ENCODE results near the gene RAPGEF1.
A peak's percentile ranks its signal among the peaks of the same experiment; 100 is the strongest.
"Not testable (repeated sequence)": the region's sequence is repeated elsewhere in the genome, so short reads cannot be mapped to it uniquely, and the experiment has no call there.

Gene RAPGEF1

DNA sequence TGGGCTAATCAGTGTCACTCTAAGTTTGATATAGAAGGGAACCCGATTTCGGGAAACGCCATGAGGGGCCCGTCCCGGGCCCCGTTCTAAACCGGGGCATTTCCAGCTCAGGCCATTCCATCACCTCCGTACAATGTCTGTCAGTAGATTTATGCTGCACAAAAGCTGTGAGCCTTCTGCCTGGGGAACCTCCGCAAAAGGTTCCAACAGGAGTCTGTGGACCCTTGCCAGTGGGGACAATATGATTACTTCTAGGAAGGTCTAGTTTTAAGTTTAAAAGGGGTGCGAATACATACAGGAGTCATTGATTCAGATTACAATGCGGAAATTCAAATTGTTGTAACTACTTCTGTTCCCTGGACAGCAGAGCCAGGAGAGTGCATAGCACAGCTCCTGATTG lies 57.6 kb downstream of the RAPGEF1 start:
- no peak for DNase-seq

DNA sequence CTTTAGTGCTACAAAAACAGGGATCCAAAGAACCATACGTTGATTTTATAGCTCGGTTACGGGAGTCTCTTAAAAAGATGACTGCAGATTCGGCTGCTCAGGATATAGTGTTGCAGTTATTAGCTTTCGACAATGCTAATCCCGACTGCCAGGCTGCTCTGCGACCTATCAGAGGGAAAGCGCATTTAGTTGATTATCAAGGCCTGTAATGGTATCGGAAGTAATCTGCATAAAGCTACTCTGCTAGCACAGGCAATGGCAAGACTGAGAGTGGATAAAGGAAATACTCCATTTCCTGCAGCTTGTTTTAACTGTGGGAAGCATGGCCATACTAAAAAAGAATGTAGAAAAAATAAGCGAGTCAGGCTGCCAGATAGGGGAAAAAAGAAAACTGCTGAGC lies 58.0 kb downstream of the RAPGEF1 start:
- DNase-seq: not testable (repeated sequence)

DNA sequence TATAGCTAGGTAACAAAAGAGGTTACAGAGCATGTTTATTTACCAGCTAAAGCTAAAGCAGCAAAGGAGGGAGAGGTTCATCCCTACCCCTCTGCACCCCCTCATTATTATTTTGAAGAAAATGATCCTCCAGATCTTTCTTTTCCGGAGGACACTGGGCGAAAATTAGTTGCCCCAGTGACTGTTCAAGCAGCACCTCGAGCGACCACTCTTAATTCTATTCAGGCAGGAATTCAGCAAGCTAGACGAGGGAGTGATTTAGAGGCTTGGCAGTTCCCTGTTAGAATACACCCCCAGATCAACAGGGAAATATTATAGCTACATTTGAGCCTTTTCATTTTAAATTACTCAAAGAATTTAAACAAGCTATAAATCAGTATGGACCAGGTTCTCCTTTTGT lies 58.8 kb downstream of the RAPGEF1 start:
- not testable (repeated sequence) for DNase-seq

DNA sequence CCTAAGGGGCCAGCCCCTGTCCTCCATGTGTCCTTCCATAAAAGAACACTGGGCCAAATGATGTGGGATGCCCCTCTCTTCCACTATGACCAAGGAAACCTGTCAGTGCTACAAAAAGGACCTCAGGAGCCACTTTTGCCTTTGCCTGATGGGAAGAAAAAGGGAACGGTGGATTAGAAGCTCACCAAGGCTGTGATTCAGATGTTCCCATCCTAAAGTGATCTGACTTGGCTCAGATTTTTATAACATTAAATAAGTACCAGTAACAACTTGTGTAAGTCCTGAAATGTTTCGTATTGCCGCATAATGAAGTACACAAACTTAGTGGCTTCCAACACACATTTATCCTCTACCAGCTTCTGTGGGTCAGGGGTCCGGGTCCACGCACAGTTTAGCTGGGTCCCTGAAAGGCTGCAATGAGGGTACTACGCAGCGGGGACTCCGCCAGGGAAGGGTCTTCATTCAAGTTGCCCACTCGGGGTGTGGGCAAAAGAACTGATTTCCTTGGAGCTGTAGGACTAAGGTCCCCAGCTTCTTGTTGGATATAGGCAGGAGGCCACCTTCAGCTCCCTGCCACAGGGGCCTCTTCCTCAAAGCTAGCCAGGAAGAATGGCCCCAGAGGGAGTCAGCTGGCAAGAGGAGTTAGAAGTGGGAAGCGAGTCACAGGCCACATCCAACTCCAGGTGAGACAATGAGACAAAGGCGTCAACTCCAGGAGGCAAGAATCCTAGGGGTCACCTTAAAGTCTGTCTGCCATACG lies 60.4 kb downstream of the RAPGEF1 start:
- no peak for DNase-seq

DNA sequence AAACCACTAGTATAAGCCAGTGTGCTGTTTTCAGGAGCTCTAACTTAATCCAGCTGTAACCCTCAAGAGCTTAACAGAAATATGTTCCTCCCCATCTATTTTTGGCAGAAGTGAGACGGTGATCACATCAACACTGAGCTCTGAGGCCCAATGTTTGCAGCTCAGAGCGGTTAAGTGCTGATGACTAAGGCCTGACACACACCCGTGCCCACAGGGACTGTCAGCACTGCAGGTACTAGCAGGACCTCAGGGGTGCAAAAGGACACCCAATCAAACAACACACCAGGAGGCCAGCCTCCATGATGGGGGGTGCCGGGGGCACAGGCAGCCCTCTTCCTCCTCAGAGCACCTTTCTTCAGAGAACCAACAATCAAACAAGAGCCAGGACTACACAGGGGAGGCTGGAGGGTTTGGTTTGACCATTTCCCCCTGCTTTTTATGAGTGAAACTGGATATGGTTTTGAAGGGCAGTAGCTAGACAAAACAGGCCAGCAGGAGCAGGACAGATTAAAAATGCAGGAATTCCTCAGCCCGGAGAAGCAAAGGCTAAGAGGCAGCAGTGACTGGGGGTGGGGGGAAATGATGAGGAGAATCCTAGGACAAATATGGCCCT lies 61.3 kb downstream of the RAPGEF1 start:
- peak; percentile 87 for DNase-seq

DNA sequence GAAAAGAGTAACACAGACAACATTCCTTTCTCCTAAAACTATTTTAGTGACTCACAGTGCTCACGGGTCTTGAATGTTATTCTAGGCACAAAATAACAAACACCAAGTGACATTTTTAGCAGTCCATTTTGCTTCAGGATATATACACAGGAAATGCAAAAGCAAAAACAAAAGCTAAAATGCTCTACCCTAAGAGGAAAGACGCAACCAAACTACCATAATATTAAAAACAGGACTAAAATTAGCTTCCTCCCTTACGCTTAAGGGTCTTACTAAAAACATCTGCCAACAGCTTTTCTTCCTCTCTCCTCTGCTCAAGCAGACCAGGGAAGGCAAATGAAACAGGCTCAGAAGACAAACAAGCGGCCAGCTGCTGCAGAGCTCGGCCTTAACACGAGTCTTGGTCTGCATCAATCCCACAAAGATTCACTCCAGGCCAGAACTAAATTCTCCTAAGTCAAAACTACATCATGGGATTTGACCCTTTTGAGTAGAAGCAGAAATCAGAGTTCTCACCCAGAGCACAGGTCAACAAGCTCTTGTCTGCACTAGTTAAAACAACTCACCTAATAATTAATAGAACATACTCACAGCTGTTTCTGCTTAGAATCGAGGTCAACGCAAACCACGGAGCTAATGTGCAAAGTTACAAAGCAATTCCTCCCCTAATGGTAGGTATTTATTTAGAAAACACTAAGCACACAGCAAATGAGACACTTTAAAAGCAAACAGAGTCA lies 62.3 kb downstream of the RAPGEF1 start:
- no peak for DNase-seq

DNA sequence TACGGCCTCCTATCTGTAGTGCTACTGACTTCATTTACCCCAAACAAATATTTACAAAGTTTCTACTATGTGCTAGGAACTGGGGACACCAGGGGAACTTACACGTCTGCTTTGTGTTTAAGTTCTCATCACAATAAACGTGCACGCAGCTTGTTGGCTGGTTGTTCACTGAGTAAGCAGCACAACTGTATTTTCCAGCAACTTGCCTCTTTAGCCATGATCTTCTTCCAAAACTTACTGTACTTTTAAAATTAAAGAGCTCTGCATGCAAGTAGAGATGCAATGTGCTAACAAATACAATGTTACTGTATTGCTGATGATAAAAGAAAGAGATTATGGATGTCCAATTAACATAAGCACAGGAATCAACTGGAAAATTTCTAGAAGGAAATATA lies 62.8 kb downstream of the RAPGEF1 start:
- no peak for DNase-seq

DNA sequence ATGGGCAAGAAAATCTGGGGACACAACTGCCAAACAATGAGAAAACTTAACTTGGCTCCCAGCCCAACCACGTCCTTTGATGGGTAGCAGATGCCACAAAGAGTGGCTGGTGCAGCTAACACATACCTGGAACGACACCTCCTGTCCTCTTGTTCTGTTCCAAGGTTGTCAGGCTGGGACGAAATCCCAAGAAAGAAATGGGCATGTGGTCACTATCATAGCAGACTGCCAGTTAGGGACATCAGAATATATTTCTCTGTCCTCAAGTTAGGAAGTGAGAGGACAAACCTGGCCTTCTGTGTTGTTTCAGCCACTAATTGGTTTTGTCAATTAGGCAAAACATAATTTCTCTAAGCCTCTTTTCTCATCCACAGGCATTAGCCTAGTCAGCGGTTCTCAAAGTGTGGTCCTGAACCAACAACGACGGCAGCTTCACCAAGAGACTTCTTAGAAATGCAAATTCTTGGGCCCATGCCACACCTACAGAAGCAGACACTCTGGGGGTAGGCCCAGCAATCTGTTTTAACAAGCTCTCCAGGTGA lies 63.4 kb downstream of the RAPGEF1 start:
- peak; percentile 36 for DNase-seq

DNA sequence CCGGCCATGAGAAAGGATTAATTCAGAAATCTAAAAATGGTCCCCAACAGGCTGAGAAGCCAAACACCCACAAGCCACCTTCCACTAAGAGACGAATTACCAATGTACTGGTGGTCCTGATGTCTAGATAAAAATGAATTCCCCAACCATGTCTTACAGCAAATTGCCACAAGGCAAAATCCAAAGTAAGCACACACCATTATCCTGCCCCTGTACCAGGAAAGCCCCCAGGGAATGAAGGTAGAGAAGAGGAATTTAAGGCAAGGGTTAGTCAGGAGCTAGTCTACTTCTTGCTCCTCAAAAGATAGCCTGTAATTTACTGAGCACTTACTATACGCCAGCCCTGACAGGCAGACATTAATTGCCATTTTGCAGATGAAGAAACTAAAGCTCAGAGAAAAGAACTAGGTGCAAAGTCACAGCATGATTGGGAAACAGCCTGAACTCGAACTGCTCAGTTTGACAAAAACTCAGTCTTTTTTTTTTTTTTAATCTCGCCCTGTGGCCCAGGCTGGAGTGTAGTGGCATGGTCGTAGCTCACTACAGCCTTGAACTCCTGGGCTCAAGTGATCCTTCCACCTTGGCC lies 64.3 kb downstream of the RAPGEF1 start:
- no peak for DNase-seq

DNA sequence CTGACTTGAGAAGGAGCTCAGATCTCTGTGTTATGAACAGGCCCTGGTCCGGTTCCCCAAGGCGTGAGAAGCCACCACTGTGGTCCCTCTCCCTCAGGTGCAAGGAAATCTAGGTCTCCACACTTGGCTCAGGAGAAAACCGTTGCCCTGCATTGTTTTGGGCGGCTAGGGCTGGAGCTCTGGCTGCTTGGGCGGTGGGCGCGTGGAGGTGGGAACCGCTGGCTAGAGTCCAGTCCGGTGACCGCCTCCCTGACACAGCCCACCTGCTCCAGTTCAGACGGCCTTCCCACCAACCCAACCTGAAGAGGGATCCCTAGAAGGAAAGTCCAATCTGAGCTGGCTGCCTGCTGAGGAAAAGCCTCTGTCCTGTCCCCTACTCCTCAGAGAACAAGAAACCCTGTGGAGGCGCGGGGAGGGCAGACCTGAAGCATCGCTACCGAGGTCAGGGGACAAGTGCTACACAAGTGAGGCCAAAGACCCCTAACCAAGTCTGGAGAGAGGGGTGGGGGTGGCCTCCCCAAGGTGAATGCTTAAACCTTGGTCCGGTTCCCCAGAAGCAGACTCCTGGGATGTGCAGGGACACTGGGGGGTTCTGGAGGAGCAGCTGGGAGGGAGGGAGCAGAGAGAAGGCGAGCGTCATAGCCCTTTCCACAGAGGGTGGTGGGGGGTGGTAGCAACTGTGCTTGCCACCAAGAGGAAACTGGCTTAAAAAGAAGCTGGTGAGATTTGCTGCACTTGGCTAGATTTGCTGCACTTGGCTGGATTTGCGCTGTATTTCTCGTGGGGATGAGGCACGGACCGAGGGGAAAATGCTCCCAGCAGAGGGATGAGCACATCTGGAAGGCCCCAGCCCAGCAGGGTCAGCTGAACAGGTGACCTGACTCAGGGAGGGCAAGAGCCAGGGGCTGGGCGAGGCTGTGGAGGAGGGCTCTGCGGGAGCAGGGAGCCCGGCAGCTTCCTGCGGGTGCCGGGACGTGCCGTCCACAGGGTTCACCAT lies 65.2 kb downstream of the RAPGEF1 start:
- no peak for DNase-seq

DNA sequence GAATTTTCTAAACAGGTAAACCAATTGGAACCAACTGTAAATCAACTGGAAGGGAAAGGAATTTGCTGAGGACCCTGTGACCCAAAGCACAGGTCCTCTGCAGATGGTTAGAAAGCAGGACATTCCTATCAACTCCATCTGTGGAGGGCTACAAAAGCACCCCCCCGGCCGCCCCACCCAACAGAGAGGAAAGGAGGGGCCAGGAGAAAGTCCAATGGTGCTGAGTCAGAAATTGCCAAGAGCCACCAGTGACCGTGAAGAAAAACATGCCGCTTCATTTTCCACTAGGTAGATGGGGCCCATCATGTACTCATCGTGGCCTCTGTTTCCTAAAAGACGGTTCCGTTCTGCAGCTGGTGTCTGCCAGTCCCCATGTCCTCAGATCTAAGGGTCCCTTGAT lies 66.3 kb downstream of the RAPGEF1 start:
- no peak for DNase-seq

DNA sequence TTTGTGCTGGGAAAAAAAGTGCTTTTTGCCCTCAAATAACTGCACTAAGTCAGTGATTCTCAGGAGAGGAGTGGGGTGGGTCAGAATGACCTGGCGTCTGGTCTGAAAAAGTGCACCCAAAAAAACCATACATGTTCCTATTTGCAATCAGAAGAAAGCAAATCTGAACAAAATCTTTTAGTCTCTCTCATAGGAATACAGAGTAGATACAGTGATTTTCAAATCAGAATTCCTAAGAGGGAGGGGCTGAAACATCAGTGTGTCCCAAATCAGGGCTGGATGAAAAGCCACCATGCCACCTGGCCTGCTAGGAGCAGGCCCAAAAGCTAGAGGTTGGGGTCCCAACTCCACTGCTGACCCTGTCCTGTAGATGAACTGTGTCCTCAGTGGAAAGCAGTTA lies 66.8 kb downstream of the RAPGEF1 start:
- no peak for DNase-seq

DNA sequence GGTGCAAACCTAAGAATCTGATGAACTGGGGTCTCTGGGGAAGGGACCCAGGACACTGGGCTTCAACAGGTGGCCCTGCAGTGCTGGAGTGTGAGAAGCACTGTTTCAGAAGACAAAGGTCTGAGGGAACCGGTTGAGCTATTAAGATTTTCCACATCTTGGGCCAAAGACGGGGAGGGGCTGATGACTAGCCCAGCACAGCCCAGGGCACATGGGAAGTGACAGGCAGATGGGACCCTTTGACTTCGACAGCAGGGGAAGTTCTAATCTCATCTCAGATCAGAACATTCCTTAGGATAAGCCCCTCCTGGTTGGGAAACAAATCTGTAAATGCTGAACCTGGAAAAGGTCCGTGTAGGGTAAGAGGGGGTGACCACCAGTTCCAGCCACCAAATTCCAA lies 67.4 kb downstream of the RAPGEF1 start:
- peak; percentile 31 for DNase-seq

DNA sequence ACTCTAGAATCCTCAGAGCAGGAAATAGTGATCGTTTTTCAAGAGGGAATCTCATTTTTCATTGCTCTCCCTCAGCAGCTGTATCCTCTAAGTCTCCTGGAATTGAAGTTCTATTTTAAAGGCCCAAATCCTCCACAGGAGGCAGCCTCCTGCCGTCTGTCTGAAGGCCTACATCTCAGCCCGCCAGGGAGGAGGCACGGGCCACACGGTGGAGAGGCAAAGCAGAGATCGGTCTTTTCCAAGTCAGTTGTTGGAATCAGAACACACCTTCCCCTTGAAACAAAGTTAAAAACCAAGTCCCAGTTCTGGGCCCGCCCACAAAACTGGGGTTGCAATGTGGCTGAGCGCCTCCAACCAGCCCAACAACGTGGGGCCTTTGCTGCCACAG lies 68.7 kb downstream of the RAPGEF1 start:
- no peak for DNase-seq

DNA sequence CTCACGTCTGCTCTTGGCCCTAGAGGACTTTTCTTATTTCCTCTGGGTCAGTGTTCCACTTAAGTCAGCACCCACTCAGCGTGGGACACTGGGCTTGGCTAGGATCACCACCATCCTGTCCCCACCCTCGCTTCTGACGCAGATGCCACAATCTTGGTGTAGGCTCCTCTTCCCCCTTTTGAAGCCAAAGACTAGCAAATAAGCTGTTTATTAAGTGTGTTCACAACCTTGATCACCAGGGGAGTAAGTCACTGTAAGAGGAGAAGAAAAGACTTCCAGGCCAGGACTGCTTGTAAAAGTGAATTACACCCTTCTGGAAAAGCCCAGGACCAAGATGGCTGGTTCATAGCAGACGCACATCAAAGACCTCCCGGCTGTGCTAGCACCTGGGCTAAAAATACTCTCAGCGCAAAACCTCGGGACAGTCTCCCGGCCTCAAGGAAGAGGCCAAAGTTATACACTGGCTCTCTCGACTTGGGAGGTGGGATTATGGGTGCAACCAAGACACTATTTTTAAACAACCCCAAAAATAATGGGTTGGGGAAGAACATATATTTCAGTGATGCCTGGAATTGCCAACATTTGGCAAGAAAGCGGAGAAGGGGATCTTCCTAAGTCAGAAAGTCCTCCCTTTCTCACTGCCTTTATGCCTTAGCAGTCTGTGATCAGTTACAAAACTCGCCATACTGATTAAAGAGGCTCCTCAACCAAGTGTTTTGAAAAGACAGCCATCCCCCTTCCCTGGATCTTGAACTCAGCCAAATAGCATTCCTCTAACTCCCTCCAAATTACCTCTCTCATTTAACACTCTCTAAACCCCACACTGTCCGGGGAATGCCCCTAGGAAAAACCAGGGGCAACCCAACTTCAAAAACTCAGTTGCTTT lies 69.4 kb downstream of the RAPGEF1 start:
- DNase-seq: no peak

DNA sequence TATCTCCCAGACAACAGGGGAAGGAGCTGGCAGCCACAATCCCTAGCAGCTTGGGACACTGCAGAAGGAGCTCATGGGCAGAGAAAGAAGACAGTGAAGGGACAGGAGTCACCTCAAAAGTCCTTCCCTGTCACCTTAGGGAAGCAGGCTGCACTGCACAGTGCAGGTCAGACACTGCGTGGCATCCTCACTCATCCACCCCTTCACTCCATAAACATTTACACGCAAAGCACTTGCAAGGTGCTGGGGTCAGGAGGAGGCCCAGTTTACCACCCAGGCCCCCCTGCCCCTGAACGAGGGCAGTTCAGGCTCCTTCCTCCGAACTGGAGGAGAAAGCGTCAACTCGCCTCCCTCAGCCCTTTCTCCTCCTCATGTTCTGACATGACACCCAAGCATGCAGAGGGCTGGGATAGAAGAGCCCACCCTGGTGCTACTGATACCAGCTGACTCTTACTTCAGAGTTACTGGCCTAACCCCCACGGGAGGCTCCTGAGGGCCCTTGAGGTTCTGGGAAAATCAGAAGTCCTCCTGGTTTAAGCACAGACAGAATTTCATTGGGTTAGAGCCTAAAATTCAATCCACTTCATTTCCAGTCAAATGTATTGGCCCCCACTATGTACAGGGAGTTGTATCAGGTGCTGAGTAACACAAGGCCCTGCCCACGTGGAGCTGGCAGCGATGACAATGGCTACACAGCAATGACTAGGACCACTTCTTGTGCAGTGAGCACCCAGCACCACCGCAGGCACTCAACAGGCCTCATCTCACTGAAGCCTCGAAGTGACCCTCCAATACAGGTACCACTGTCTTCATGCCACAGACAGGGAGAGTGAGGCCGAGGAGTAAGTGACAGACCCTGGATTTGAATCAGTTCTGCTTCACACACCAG lies 70.4 kb downstream of the RAPGEF1 start:
- DNase-seq: peak; percentile 64

DNA sequence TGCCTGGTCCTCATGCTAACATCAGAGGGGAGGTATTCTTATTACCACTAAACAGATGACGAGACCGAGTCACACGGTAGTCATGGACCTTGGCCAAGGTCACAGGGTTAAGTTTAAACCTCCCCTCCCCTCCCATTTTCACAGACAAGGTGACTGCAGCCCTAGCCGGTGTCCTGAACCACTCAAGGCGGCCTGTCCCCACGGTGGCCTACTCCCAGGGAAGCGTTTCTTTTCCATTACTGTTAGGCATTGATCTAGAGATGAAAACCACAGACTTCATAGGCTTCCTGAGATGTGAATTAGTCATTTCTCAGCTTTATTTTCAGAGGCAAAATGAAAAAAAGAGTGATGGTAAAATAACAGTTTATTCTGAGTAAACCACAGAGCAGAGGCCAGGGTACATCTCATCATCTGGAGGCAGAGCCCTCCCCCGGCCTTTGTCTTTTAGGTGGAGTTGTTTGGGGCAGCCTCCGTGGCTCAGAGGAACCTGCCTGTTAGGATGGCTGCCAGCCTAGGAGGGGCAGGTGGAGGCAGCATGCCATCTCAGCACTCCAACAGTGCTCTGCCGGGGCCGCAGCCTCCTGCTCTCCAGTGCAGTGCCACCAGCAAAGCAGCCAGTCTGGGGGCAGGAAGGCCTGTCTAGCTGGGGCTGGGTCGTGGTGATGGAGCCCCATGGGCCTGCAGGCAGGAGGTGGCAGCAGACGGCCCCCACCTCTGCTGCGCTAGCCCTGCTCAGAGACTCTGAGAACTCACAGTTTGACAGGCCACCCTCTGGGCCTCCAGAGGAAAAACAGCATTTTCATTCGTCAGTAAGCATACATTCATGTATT lies 71.2 kb downstream of the RAPGEF1 start:
- peak; percentile 83 for DNase-seq

DNA sequence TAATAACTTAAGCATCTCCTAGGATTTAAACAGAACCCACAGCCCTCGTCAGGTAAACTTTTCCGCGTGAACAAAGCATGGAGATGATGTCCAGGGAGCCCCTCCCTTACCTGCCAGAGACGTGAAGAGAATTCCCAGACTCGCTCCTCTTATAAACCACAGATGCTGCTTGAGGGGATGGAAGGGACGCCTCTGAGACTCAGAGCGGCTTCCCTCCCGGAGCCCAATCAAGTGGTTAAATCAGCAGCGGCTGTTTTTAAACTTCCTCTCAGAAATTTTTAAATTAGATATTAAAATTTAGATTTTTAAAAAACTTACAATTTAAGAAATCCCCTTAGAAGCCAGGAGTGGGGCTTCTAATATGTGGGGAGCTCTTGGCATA lies 71.8 kb downstream of the RAPGEF1 start:
- no peak for DNase-seq

DNA sequence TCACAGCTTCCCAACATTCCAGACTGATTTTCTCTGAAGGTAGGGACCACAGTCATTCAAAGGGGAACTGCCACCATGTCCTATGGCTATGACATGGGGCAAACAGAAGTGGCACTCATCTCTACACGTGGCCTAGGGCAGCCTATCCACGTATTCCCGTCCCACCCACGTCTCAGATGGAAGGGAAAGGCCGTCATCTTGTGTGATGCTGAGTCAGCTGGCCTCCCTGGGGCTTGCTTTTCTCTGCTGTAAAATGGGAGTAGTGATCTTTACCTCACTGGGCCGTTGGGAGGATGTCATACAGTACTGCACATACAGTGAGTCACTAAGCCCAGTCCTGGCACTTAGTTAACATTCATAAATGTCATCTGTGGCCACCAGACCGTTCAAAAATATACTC lies 72.3 kb downstream of the RAPGEF1 start:
- DNase-seq: peak; percentile 82

Data from stimulated activated CD4-positive, alpha-beta T cell treated with anti-CD3 and anti-CD28 coated beads, Interleukin-15, amount 100 ng/mL, for 24 hours (primary cell).